SU-DHL-6 (cell line): ENCODE results near the gene PNMA8C.

ENCODE experiments used
- EZH2phosphoT487 ChIP-seq: fragments of 200-600 bp; sonication (generic), shearing (Covaris generic); conservative IDR thresholded peaks from 2 replicates; pipeline ENCODE4 v1.6.1; 2018; ENCODE audit warnings: mild to moderate bottlenecking, antibody characterized with exemption, low read length, moderate library complexity, mixed read lengths
- TF ChIP-seq, protein P1 (sequence below): fragments of 200-600 bp; sonication (generic); IDR thresholded peaks from one replicate; pipeline ENCODE4 v1.5.1; 2017; ENCODE audit warnings: antibody characterized with exemption, mild to moderate bottlenecking, low read length, moderate library complexity; ENCODE audit not compliant: insufficient read depth, poor library complexity, severe bottlenecking

DNA sequence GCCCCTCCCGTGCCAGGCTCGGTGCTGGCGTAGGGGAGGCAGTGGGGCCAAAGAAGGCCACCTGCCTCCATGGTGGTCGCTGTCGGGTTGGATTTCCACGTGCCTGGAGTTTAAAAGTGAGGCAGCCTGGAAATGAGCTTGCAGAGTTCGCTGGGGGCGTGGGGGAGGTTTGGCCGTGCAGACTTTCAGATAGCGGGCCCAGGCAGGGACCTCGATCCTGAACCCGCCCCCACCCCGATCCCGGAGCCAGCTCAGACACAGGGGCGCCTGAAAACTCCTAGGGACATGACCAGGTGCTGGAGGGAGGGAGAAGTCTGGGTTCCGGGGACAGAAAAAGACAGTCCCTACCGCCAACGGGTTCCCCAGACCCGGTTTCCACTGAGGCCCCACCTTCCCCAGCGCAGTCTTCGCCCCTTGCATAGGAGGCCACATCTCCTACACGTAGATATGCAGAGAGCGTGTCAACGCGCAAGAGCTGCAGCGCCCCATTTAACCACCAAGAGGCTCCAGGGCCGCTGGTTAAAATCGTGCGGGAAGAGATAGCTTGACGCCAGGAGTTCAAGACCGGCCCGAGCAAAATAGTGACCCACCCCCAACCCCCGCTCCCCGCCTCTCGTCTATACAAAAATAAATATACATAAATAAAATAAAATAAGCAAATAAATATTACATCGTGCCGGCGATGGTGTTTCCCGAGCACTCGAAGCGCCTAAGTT is 23.8 kb downstream of the PNMA8C start:
- TF ChIP-seq, protein P1, sequence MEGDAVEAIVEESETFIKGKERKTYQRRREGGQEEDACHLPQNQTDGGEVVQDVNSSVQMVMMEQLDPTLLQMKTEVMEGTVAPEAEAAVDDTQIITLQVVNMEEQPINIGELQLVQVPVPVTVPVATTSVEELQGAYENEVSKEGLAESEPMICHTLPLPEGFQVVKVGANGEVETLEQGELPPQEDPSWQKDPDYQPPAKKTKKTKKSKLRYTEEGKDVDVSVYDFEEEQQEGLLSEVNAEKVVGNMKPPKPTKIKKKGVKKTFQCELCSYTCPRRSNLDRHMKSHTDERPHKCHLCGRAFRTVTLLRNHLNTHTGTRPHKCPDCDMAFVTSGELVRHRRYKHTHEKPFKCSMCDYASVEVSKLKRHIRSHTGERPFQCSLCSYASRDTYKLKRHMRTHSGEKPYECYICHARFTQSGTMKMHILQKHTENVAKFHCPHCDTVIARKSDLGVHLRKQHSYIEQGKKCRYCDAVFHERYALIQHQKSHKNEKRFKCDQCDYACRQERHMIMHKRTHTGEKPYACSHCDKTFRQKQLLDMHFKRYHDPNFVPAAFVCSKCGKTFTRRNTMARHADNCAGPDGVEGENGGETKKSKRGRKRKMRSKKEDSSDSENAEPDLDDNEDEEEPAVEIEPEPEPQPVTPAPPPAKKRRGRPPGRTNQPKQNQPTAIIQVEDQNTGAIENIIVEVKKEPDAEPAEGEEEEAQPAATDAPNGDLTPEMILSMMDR, result no peak
- no peak for TF ChIP-seq EZH2phosphoT487
